Natural killer cell (primary cell): ENCODE measurements around the gene CASKIN2. TPM values are rescaled to one million over a fixed set of nuclear protein-coding genes. Genes with fewer than 3 reads are reported as not detected.

Experiments
- ATAC-seq, 3 donors: fragments of 150-1000 bp in 2 of 3; fragments of 200-7000 bp in 1 of 3; cut with Tn5 transposase; 1 replicate in 1 of 3; 2 replicates in 2 of 3; pipeline ENCODE4 v1.10.0; 2021; ENCODE audit warnings: mild to moderate bottlenecking in 2 of 3, moderate library complexity in 2 of 3
- DNase-seq, 2 donors: peaks; one replicate each; pipeline versions ENCODE4 v3.0.0 to v3.0.0-alpha.2; 2013 to 2021; ENCODE audit warnings: mixed read lengths in 1 of 2
- H3K27ac ChIP-seq: one replicate; pipeline ENCODE4 v1.5.1; 2013; ENCODE audit warnings: mild to moderate bottlenecking, low read length
- H3K27me3 ChIP-seq: one replicate; pipeline ENCODE4 v1.6.1; 2013; ENCODE audit warnings: low read length; ENCODE audit not compliant: control insufficient read depth, insufficient read depth
- H3K36me3 ChIP-seq: one replicate; pipeline ENCODE4 v1.6.1; 2013; ENCODE audit warnings: low read length; ENCODE audit not compliant: control insufficient read depth, insufficient read depth
- H3K4me1 ChIP-seq: one replicate; pipeline ENCODE4 v1.6.1; 2013; ENCODE audit warnings: low read length; ENCODE audit not compliant: control insufficient read depth, insufficient read depth
- H3K4me3 ChIP-seq: one replicate; pipeline ENCODE4 v1.5.1; 2013; ENCODE audit warnings: low read length
- H3K9me3 ChIP-seq: one replicate; pipeline ENCODE4 v1.6.1; 2013; ENCODE audit warnings: low read length; ENCODE audit not compliant: control insufficient read depth, insufficient read depth
- H3K27ac Mint-ChIP-seq, 2 donors: one replicate each; pipeline ENCODE4 v1.8.0; 2022; ENCODE audit warnings: mild to moderate bottlenecking in 2 of 2, mixed read lengths in 2 of 2, moderate library complexity in 1 of 2
- H3K27me3 Mint-ChIP-seq, 2 donors: one replicate each; pipeline ENCODE4 v1.8.0; 2022; ENCODE audit warnings: low read depth in 2 of 2, mixed read lengths in 2 of 2
- H3K36me3 Mint-ChIP-seq: one replicate; pipeline ENCODE4 v1.8.0; 2022; ENCODE audit warnings: mixed read lengths
- H3K4me1 Mint-ChIP-seq, 2 donors: one replicate each; pipeline ENCODE4 v1.8.0; 2022; ENCODE audit warnings: mixed read lengths in 2 of 2
- H3K4me3 Mint-ChIP-seq: one replicate; pipeline ENCODE4 v1.8.0; 2022; ENCODE audit warnings: mild to moderate bottlenecking, moderate library complexity, mixed read lengths
- H3K9me3 Mint-ChIP-seq, 2 donors: one replicate each; pipeline ENCODE4 v1.8.0; 2022; ENCODE audit warnings: mixed read lengths in 2 of 2
- CTCF ChIP-seq: fragments of 200-600 bp; IDR thresholded peaks from one replicate; pipeline ENCODE4 v1.8.0; 2022; ENCODE audit warnings: antibody characterized with exemption
- WGBS: methylation state at CpG from one replicate; pipeline ENCODE4 v1.1.7; 2013; ENCODE audit warnings: missing lambda C conversion rate; ENCODE audit not compliant: insufficient coverage; 5-methylcytosine and 5-hydroxymethylcytosine counted together
- intact Hi-C: fragments of 100-400 bp; cut with micrococcal nuclease; formaldehyde crosslinking; loops from one replicate; pipeline ENCODE4 v1.14.2; 2022
- total RNA-seq, 4 donors: library from RNA; stranded (reverse); fragments of 120-200 nt in 1 of 4; gene quantifications; one replicate each; pipeline versions ENCODE4 v1.2.3 to v1.2.4, GENCODE V29; 2013 to 2022

CASKIN2 gene
- total RNA-seq, 3 donors from 2014 or later (not counting 1 experiment from before 2014, with no cell fraction given), result 0.49 to 1.8 (median 1.7) TPM

- Mint-ChIP-seq H3K27me3 (no peaks in the 10 kb centered on the region), H3K9me3 (no peaks in the 10 kb centered on the region), H3K4me1 (peaks cover 0 to 9% of the 10 kb centered on the region in 2 donors), H3K36me3 (no peaks in the 10 kb centered on the region), H3K4me3 (no peak overlapping the region), H3K27ac (no peak overlapping the region)
- ATAC-seq (no peak), DNase-seq (no peak)
- no peak overlapping the region for H3K27ac ChIP-seq
- H3K36me3 ChIP-seq, result peaks cover 12% of the 10 kb centered on the region
- H3K27me3 ChIP-seq, result no peaks in the 10 kb centered on the region
- intact Hi-C loops, result no loop called here
- H3K9me3 ChIP-seq, result no peaks in the 10 kb centered on the region
- no peak for TF ChIP-seq CTCF
- 90% methylated on average over 25 of the region's 25 CpGs for WGBS
- H3K4me1 ChIP-seq, result peaks cover 23% of the 10 kb centered on the region
- H3K4me3 ChIP-seq, result no peak overlapping the region
These were observed 12.5 kb downstream of the CASKIN2 start for GRCh38 chr17:75502721-75503329.

GRCh38 chr17:75502072-75502720 is 13.1 kb downstream of the CASKIN2 start:
- no peaks in the 10 kb centered on the region for H3K27me3 ChIP-seq
- H3K36me3 ChIP-seq, result peaks cover 16% of the 10 kb centered on the region
- WGBS, result 95% methylated on average over 40 of the region's 40 CpGs
- H3K36me3 Mint-ChIP-seq, result no peaks in the 10 kb centered on the region
- no peaks in the 10 kb centered on the region for H3K9me3 Mint-ChIP-seq
- no peaks in the 10 kb centered on the region for H3K27me3 Mint-ChIP-seq
- H3K4me3 ChIP-seq, result no peak overlapping the region
- TF ChIP-seq CTCF, result no peak
- DNase-seq (no peak), ATAC-seq (no peak)
- intact Hi-C loops, result no loop called here
- H3K4me1 Mint-ChIP-seq, result peaks cover 0 to 9% of the 10 kb centered on the region in 2 donors
- H3K27ac ChIP-seq, result no peak overlapping the region
- H3K4me1 ChIP-seq, result peaks cover 27% of the 10 kb centered on the region
- no peaks in the 10 kb centered on the region for H3K9me3 ChIP-seq
- H3K4me3 Mint-ChIP-seq, result no peak overlapping the region
- H3K27ac Mint-ChIP-seq, result no peak overlapping the region

GRCh38 chr17:75501378-75502071 is 13.8 kb downstream of the CASKIN2 start:
- Histone ChIP-seq H3K4me3 (no peak overlapping the region), H3K4me1 (peaks cover 27% of the 10 kb centered on the region), H3K27ac (no peak overlapping the region), H3K36me3 (peaks cover 21% of the 10 kb centered on the region), H3K9me3 (no peaks in the 10 kb centered on the region), H3K27me3 (no peaks in the 10 kb centered on the region)
- no peaks in the 10 kb centered on the region for H3K27me3 Mint-ChIP-seq
- H3K9me3 Mint-ChIP-seq, result no peaks in the 10 kb centered on the region
- DNase-seq, result no peak
- ATAC-seq, result no peak
- peaks cover 0 to 9% of the 10 kb centered on the region in 2 donors for H3K4me1 Mint-ChIP-seq
- H3K36me3 Mint-ChIP-seq, result no peaks in the 10 kb centered on the region
- intact Hi-C loops, result no loop called here
- H3K27ac Mint-ChIP-seq, result no peak overlapping the region
- H3K4me3 Mint-ChIP-seq, result no peak overlapping the region
- no peak for TF ChIP-seq CTCF
- WGBS, result 94% methylated on average over 21 of the region's 21 CpGs
